Endothelial cell (in vitro differentiated cells): ENCODE data around the gene MUC6. TPM values are rescaled to one million over a fixed set of nuclear protein-coding genes. Genes with fewer than 3 reads are reported as not detected.

Experiments
- DNase-seq: peaks from one replicate; pipeline ENCODE4 v3.0.0; 2021; ENCODE audit warnings: low spot score
- H3K27ac Mint-ChIP-seq: one replicate; pipeline ENCODE4 v1.8.0; 2021; ENCODE audit warnings: mixed read lengths, inconsistent platforms; ENCODE audit not compliant: unreplicated experiment
- H3K27me3 Mint-ChIP-seq: one replicate; pipeline ENCODE4 v1.8.0; 2021; ENCODE audit warnings: mild to moderate bottlenecking, moderate library complexity, mixed read lengths, inconsistent platforms; ENCODE audit not compliant: unreplicated experiment
- H3K36me3 Mint-ChIP-seq: one replicate; pipeline ENCODE4 v1.8.0; 2021; ENCODE audit warnings: mild to moderate bottlenecking, low read depth, mixed read lengths, inconsistent platforms; ENCODE audit not compliant: unreplicated experiment
- H3K4me1 Mint-ChIP-seq: one replicate; pipeline ENCODE4 v1.8.0; 2021; ENCODE audit warnings: mild to moderate bottlenecking, mixed read lengths, inconsistent platforms; ENCODE audit not compliant: unreplicated experiment
- H3K4me3 Mint-ChIP-seq: one replicate; pipeline ENCODE4 v1.8.0; 2021; ENCODE audit warnings: mild to moderate bottlenecking, mixed read lengths, inconsistent platforms; ENCODE audit not compliant: unreplicated experiment
- H3K9me3 Mint-ChIP-seq: one replicate; pipeline ENCODE4 v1.8.0; 2021; ENCODE audit warnings: mixed read lengths, inconsistent platforms; ENCODE audit not compliant: unreplicated experiment
- CTCF ChIP-seq: fragments of 200-600 bp; sonication (generic); IDR thresholded peaks from one replicate; pipeline ENCODE4 v1.5.0; 2021; ENCODE audit warnings: antibody characterized with exemption; ENCODE audit not compliant: unreplicated experiment
- total RNA-seq: library from RNA; stranded (reverse); fragmentation: NEBNext Ultra II Directional; extraction: Animal tissue kit (Norgen Biotek cat#: 25700); gene quantifications from one replicate; pipeline ENCODE4 v1.2.1, GENCODE V29; 2021; ENCODE audit not compliant: unreplicated experiment

MUC6 gene
- total RNA-seq, 1 donor from 2014 or later: not detected

GRCh38 chr11:1082728-1083620 lies 46.5 kb upstream of the MUC6 start:
- Mint-ChIP-seq H3K4me1 (no peaks in the 10 kb centered on the region), H3K9me3 (no peaks in the 10 kb centered on the region), H3K27ac (no peak overlapping the region), H3K4me3 (no peak overlapping the region), H3K36me3 (no peaks in the 10 kb centered on the region), H3K27me3 (no peaks in the 10 kb centered on the region)
- no peak for TF ChIP-seq CTCF
- DNase-seq: no peak

- H3K36me3 Mint-ChIP-seq: no peaks in the 10 kb centered on the region
- TF ChIP-seq CTCF: no peak
- H3K4me3 Mint-ChIP-seq: no peak overlapping the region
- H3K27ac Mint-ChIP-seq: no peak overlapping the region
- no peak for DNase-seq
- no peaks in the 10 kb centered on the region for H3K9me3 Mint-ChIP-seq
- H3K4me1 Mint-ChIP-seq: no peaks in the 10 kb centered on the region
- no peaks in the 10 kb centered on the region for H3K27me3 Mint-ChIP-seq
Observed at GRCh38 chr11:1082346-1082727, 45.8 kb upstream of the MUC6 start.

- Mint-ChIP-seq H3K27ac (no peak overlapping the region), H3K36me3 (no peaks in the 10 kb centered on the region), H3K4me3 (no peak overlapping the region), H3K9me3 (no peaks in the 10 kb centered on the region), H3K27me3 (no peaks in the 10 kb centered on the region), H3K4me1 (no peaks in the 10 kb centered on the region)
- no peak for TF ChIP-seq CTCF
- DNase-seq: no peak
Observed at GRCh38 chr11:1081601-1082311, 45.2 kb upstream of the MUC6 start.

GRCh38 chr11:1078191-1078601 lies 41.7 kb upstream of the MUC6 start:
- no peak overlapping the region for H3K4me3 Mint-ChIP-seq
- H3K9me3 Mint-ChIP-seq: no peaks in the 10 kb centered on the region
- no peaks in the 10 kb centered on the region for H3K36me3 Mint-ChIP-seq
- no peaks in the 10 kb centered on the region for H3K4me1 Mint-ChIP-seq
- H3K27me3 Mint-ChIP-seq: peaks cover 2% of the 10 kb centered on the region
- TF ChIP-seq CTCF: no peak
- no peak for DNase-seq
- no peak overlapping the region for H3K27ac Mint-ChIP-seq
